H9 (cell line): Measurements from ENCODE around the gene AKAIN1. TPM values are rescaled to one million over a fixed set of nuclear protein-coding genes. Genes with fewer than 3 reads are reported as not detected.

Experiments used
- DNase-seq: peaks from one replicate; pipeline ENCODE4 v3.0.0-alpha.2; 2017
- H2AFZ ChIP-seq: one replicate; pipeline ENCODE4 v1.6.1; 2013; ENCODE audit warnings: mild to moderate bottlenecking, low read length, control low read depth, moderate library complexity
- H2AK5ac ChIP-seq: 2 replicates; pipeline ENCODE4 v1.6.1; 2013; ENCODE audit warnings: low read length, control low read depth, mixed read lengths; ENCODE audit not compliant: insufficient read length
- H2BK120ac ChIP-seq: one replicate; pipeline ENCODE4 v1.6.1; 2013; ENCODE audit warnings: low read depth, mild to moderate bottlenecking, low read length, control low read depth, inconsistent platforms; ENCODE audit not compliant: poor library complexity, severe bottlenecking
- H2BK12ac ChIP-seq: 2 replicates; pipeline ENCODE4 v1.6.1; 2013; ENCODE audit warnings: low read length, control low read depth, mixed read lengths, low read depth; ENCODE audit not compliant: insufficient read length
- H2BK15ac ChIP-seq: 2 replicates; pipeline ENCODE4 v1.6.1; 2013; ENCODE audit warnings: low read depth, low read length, control low read depth
- H2BK20ac ChIP-seq: one replicate; pipeline ENCODE4 v1.6.1; 2013; ENCODE audit warnings: low read depth, mild to moderate bottlenecking, low read length, control low read depth, inconsistent platforms; ENCODE audit not compliant: poor library complexity, severe bottlenecking
- H2BK5ac ChIP-seq: 2 replicates; pipeline ENCODE4 v1.6.1; 2013; ENCODE audit warnings: low read length, control low read depth, mixed read lengths; ENCODE audit not compliant: insufficient read length
- H3K14ac ChIP-seq: 2 replicates; pipeline ENCODE4 v1.6.1; 2013; ENCODE audit warnings: low read length, control low read depth; ENCODE audit not compliant: insufficient read depth
- H3K18ac ChIP-seq: 2 replicates; pipeline ENCODE4 v1.6.1; 2013; ENCODE audit warnings: low read depth, mild to moderate bottlenecking, mixed read lengths, low read length, control low read depth; ENCODE audit not compliant: insufficient read length
- H3K23ac ChIP-seq: 2 replicates; pipeline ENCODE4 v1.6.1; 2013; ENCODE audit warnings: low read length, control low read depth, mixed read lengths, low read depth; ENCODE audit not compliant: insufficient read length
- H3K23me2 ChIP-seq: 2 replicates; pipeline ENCODE4 v1.6.1; 2013; ENCODE audit warnings: low read depth, mild to moderate bottlenecking, mixed read lengths, low read length, control low read depth; ENCODE audit not compliant: insufficient read length, poor library complexity, severe bottlenecking
- H3K27ac ChIP-seq: 2 replicates; pipeline ENCODE4 v1.5.1; 2013; ENCODE audit warnings: low read length, control low read depth, mixed read lengths, low read depth; ENCODE audit not compliant: insufficient read length
- H3K27me3 ChIP-seq: 2 replicates; pipeline ENCODE4 v1.6.1; 2013; ENCODE audit warnings: low read length, control low read depth, inconsistent platforms; ENCODE audit not compliant: insufficient read depth
- H3K4ac ChIP-seq: 2 replicates; pipeline ENCODE4 v1.6.1; 2013; ENCODE audit warnings: low read depth, mild to moderate bottlenecking, control low read depth, inconsistent platforms, low read length, moderate library complexity
- H3K4me1 ChIP-seq: 2 replicates; pipeline ENCODE4 v1.6.1; 2013; ENCODE audit warnings: low read length, control low read depth, inconsistent platforms; ENCODE audit not compliant: insufficient read depth
- H3K4me2 ChIP-seq: 2 replicates; pipeline ENCODE4 v1.6.1; 2013; ENCODE audit warnings: low read length, control low read depth, mixed read lengths; ENCODE audit not compliant: insufficient read length, insufficient read depth
- H3K56ac ChIP-seq: 2 replicates; pipeline ENCODE4 v1.6.1; 2013; ENCODE audit warnings: low read depth, mild to moderate bottlenecking, mixed read lengths, low read length, control low read depth; ENCODE audit not compliant: insufficient read length
- H3K79me1 ChIP-seq: 2 replicates; pipeline ENCODE4 v1.6.1; 2013; ENCODE audit warnings: low read depth, mild to moderate bottlenecking, moderate library complexity, low read length, control low read depth, inconsistent platforms; ENCODE audit not compliant: insufficient read depth, poor library complexity, severe bottlenecking
- H3K79me2 ChIP-seq: 2 replicates; pipeline ENCODE4 v1.6.1; 2013; ENCODE audit warnings: low read length, control low read depth, inconsistent platforms; ENCODE audit not compliant: insufficient read depth
- H3K9ac ChIP-seq: 2 replicates; pipeline ENCODE4 v1.6.1; 2013; ENCODE audit warnings: low read length, control low read depth, mixed read lengths; ENCODE audit not compliant: insufficient read length; ENCODE audit errors: extremely low read depth
- H3K9me3 ChIP-seq: one replicate; pipeline ENCODE4 v1.6.1; 2013; ENCODE audit warnings: low read depth, low read length, inconsistent platforms; ENCODE audit not compliant: control insufficient read depth
- H3T11ph ChIP-seq: one replicate; pipeline ENCODE4 v1.6.1; 2013; ENCODE audit warnings: mild to moderate bottlenecking, low read length, control low read depth, inconsistent platforms
- H4K20me1 ChIP-seq: one replicate; pipeline ENCODE4 v1.6.1; 2013; ENCODE audit not compliant: control insufficient read depth, insufficient read length, insufficient read depth
- H4K5ac ChIP-seq: 2 replicates; pipeline ENCODE4 v1.6.1; 2013; ENCODE audit warnings: low read depth, mild to moderate bottlenecking, mixed read lengths, low read length, control low read depth; ENCODE audit not compliant: insufficient read length
- H4K8ac ChIP-seq: replicated peaks from 2 replicates; pipeline ENCODE4 v1.6.1; 2013; ENCODE audit warnings: low read length, control low read depth, mixed read lengths, low read depth; ENCODE audit not compliant: insufficient read length
- H4K91ac ChIP-seq: 2 replicates; pipeline ENCODE4 v1.6.1; 2013; ENCODE audit warnings: low read depth, mild to moderate bottlenecking, moderate library complexity, mixed read lengths, low read length, control low read depth; ENCODE audit not compliant: insufficient read length
- H3K27ac Mint-ChIP-seq, 3 experiments: 2 replicates in 2 of 3; 3 replicates in 1 of 3; pipeline ENCODE4 v1.8.0; 2020 to 2021; ENCODE audit warnings: mixed read lengths in 3 of 3, mild to moderate bottlenecking in 1 of 3, moderate library complexity in 1 of 3
- H3K27me3 Mint-ChIP-seq: 2 replicates; pipeline ENCODE4 v1.8.0; 2021; ENCODE audit warnings: low read depth, mild to moderate bottlenecking, moderate library complexity, mixed read lengths
- H3K36me3 Mint-ChIP-seq, 3 experiments: 2 replicates in 2 of 3; 3 replicates in 1 of 3; pipeline ENCODE4 v1.8.0; 2020 to 2021; ENCODE audit warnings: low read depth in 3 of 3, mixed read lengths in 3 of 3; ENCODE audit not compliant: insufficient read depth in 1 of 3
- H3K4me1 Mint-ChIP-seq, 2 experiments: 2 replicates each; pipeline ENCODE4 v1.8.0; 2020; ENCODE audit warnings: mixed read lengths in 2 of 2
- H3K4me3 Mint-ChIP-seq, 2 experiments: 2 replicates in 1 of 2; 3 replicates in 1 of 2; pipeline ENCODE4 v1.8.0; 2020 to 2021; ENCODE audit warnings: mild to moderate bottlenecking in 2 of 2, mixed read lengths in 2 of 2, moderate library complexity in 1 of 2
- H3K9me3 Mint-ChIP-seq, 2 experiments: 2 replicates in 1 of 2; 3 replicates in 1 of 2; pipeline ENCODE4 v1.8.0; 2020; ENCODE audit warnings: mild to moderate bottlenecking in 2 of 2, mixed read lengths in 2 of 2, moderate library complexity in 1 of 2
- WGBS: extraction: QIAGEN DNeasy Blood & Tissue Kit; methylation state at CpG from one replicate; pipeline ENCODE4 v1.1.7; 2013; ENCODE audit warnings: missing lambda C conversion rate, low lambda C conversion rate, mixed read lengths; ENCODE audit not compliant: insufficient read length; ENCODE audit errors: extremely low coverage; 5-methylcytosine and 5-hydroxymethylcytosine counted together
- total RNA-seq: library from RNA; stranded (reverse); gene quantifications from 2 replicates; pipeline ENCODE4 v1.2.1, GENCODE V29; 2021
- TF ChIP-seq, protein P1 (sequence below): fragments of 200-600 bp; sonication (generic); conservative IDR thresholded peaks from 3 replicates; pipeline ENCODE4 v1.8.0; 2021; ENCODE audit warnings: antibody characterized with exemption, mild to moderate bottlenecking

AKAIN1 gene
- total RNA-seq, 1 experiment from 2014 or later = not detected

DNA sequence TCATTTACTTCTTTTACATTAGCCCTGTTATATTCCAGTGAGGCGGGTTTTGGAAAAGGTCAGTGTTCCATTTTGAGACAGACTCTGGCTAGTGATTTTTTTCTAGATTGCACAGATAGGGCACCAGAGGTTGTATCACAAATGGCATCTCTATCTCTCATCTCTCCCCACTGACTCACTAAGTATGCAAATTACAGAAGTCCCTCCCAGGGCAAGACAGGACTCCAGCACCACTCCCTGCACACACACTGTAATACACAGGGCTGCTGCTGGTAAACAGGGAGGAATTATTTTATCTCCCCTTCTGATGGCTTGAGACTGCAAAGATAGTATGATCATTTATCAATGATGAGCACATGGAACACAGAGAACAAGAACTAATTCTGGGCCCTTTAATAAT lies 46.2 kb downstream of the AKAIN1 start:
- H3K79me1 ChIP-seq = no peaks in the 10 kb centered on the region
- no peak overlapping the region for H3K23ac ChIP-seq
- H4K91ac ChIP-seq = no peak overlapping the region
- no peak for DNase-seq
- H2AFZ ChIP-seq = no peak overlapping the region
- Mint-ChIP-seq H3K4me3 (no peak overlapping the region), H3K4me1 (peaks cover 25 to 26% of the 10 kb centered on the region in 2 experiments), H3K27me3 (no peaks in the 10 kb centered on the region; the same call in none of the 2 replicates), H3K9me3 (no peaks in the 10 kb centered on the region), H3K27ac (no peak overlapping the region), H3K36me3 (no peaks in the 10 kb centered on the region)
- H3K56ac ChIP-seq = no peak overlapping the region
- H3T11ph ChIP-seq = no peak overlapping the region
- WGBS = no CpG with 5 or more reads among the region's 1 CpG
- no peaks in the 10 kb centered on the region for H3K79me2 ChIP-seq
- no peak overlapping the region for H4K5ac ChIP-seq
- no peak overlapping the region for H2BK20ac ChIP-seq
- H3K27me3 ChIP-seq = no peaks in the 10 kb centered on the region
- H4K8ac ChIP-seq = no peak overlapping the region
- H3K9me3 ChIP-seq = no peaks in the 10 kb centered on the region
- H2BK120ac ChIP-seq = no peak overlapping the region
- no peak overlapping the region for H3K18ac ChIP-seq
- no peak overlapping the region for H2BK15ac ChIP-seq
- H3K14ac ChIP-seq = no peak overlapping the region
- H4K20me1 ChIP-seq = no peaks in the 10 kb centered on the region
- H3K4me2 ChIP-seq = no peak overlapping the region
- no peak overlapping the region for H3K4ac ChIP-seq
- no peak overlapping the region for H2AK5ac ChIP-seq
- no peak overlapping the region for H2BK12ac ChIP-seq
- no peak overlapping the region for H3K27ac ChIP-seq
- H2BK5ac ChIP-seq = no peak overlapping the region
- no peaks in the 10 kb centered on the region for H3K23me2 ChIP-seq
- peaks cover 8% of the 10 kb centered on the region for H3K4me1 ChIP-seq
- TF ChIP-seq, protein P1, sequence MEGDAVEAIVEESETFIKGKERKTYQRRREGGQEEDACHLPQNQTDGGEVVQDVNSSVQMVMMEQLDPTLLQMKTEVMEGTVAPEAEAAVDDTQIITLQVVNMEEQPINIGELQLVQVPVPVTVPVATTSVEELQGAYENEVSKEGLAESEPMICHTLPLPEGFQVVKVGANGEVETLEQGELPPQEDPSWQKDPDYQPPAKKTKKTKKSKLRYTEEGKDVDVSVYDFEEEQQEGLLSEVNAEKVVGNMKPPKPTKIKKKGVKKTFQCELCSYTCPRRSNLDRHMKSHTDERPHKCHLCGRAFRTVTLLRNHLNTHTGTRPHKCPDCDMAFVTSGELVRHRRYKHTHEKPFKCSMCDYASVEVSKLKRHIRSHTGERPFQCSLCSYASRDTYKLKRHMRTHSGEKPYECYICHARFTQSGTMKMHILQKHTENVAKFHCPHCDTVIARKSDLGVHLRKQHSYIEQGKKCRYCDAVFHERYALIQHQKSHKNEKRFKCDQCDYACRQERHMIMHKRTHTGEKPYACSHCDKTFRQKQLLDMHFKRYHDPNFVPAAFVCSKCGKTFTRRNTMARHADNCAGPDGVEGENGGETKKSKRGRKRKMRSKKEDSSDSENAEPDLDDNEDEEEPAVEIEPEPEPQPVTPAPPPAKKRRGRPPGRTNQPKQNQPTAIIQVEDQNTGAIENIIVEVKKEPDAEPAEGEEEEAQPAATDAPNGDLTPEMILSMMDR = no peak
- H3K9ac ChIP-seq = no peak overlapping the region
